Gastrocnemius medialis (tissue), 4 donors: ENCODE results near the gene TRIM29.

Source experiments
- POLR2A ChIP-seq, 2 donors: fragments of 450-650 bp; IDR thresholded peaks; one replicate each; pipeline ENCODE4 v1.6.1; 2017; ENCODE audit warnings: antibody characterized with exemption in 2 of 2, mild to moderate bottlenecking in 2 of 2, moderate library complexity in 2 of 2
- TF ChIP-seq, protein P1 (sequence below), 5 experiments: fragments of 450-650 bp in 3 of 5; fragments of 200-600 bp in 2 of 5; sonication (generic) in 2 of 5; IDR thresholded peaks in 4 of 5; conservative IDR thresholded peaks in 1 of 5; 1 replicate in 4 of 5; 2 replicates in 1 of 5; pipeline ENCODE4 v1.5.1; 2016 to 2019; ENCODE audit warnings: antibody characterized with exemption in 5 of 5, mild to moderate bottlenecking in 3 of 5, moderate library complexity in 3 of 5

- TF ChIP-seq, protein P1, sequence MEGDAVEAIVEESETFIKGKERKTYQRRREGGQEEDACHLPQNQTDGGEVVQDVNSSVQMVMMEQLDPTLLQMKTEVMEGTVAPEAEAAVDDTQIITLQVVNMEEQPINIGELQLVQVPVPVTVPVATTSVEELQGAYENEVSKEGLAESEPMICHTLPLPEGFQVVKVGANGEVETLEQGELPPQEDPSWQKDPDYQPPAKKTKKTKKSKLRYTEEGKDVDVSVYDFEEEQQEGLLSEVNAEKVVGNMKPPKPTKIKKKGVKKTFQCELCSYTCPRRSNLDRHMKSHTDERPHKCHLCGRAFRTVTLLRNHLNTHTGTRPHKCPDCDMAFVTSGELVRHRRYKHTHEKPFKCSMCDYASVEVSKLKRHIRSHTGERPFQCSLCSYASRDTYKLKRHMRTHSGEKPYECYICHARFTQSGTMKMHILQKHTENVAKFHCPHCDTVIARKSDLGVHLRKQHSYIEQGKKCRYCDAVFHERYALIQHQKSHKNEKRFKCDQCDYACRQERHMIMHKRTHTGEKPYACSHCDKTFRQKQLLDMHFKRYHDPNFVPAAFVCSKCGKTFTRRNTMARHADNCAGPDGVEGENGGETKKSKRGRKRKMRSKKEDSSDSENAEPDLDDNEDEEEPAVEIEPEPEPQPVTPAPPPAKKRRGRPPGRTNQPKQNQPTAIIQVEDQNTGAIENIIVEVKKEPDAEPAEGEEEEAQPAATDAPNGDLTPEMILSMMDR (IDR thresholded peaks at IDR 0.05 in 4 of 5, conservative IDR thresholded peaks at IDR 0.05 in 1 of 5): no peak
- no peak for TF ChIP-seq POLR2A (IDR thresholded peaks at IDR 0.05)
Measured at GRCh38 chr11:120097721-120098385, 40.1 kb downstream of the TRIM29 start.
